Measurements from ENCODE around the gene ARFGAP2. TPM values are rescaled to one million over a fixed set of nuclear protein-coding genes. Genes with fewer than 3 reads are reported as not detected.

The ARFGAP2 gene
- total and polyA plus RNA-seq, 2 donors: 60.6 to 64.8 TPM

GRCh38 chr11:47156951-47157350, 19.7 kb downstream of the ARFGAP2 start:
- peaks cover 0 to 4% of the 10 kb centered on the region in 2 donors for H3K9me3 ChIP-seq (ENCODE audit: control insufficient read depth in 2 of 2, insufficient read depth in 1 of 2, low read length in 1 of 2)
- H3K4me3 ChIP-seq (ENCODE audit: low read length in 2 of 2): no peak overlapping the region
- peaks cover 17 to 43% of the 10 kb centered on the region in 2 donors for H3K4me1 ChIP-seq (ENCODE audit: control insufficient read depth in 2 of 2, insufficient read depth in 2 of 2, low read length in 2 of 2)
- WGBS: 98% methylated on average over 20 of the region's 20 CpGs
- DNase-seq (ENCODE audit: low read depth in 6 of 9, low spot score in 9 of 9): no peak
- H3K27me3 ChIP-seq (ENCODE audit: control insufficient read depth in 2 of 2, insufficient read depth in 1 of 2, low read length in 1 of 2): no peaks in the 10 kb centered on the region
- H3K27ac ChIP-seq (ENCODE audit: low read depth in 1 of 2, low read length in 1 of 2): no peak overlapping the region
- peaks cover 17 to 20% of the 10 kb centered on the region in 2 donors for H3K36me3 ChIP-seq (ENCODE audit: control insufficient read depth in 2 of 2, insufficient read depth in 2 of 2, low read length in 1 of 2)

DNA sequence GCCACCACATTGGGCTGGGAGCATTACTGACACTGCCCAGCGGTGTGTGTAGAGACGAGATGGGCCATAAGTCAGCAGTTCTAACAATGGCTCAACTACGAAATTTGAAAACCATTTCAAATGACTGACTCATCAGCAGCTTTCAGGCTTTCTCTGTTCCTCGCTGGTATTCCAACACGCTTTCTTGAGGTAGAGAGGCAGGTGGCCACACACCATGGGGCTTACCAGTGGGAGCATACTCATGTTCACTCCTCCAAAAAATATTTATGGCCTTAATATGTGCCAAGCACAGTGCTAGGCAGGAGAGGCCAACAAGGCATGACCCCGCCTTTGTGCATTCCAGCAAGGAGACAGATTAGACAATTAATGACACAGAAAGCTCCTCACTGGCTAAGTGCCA, 20.3 kb downstream of the ARFGAP2 start:
- Histone ChIP-seq H3K4me1 (ENCODE audit: control insufficient read depth in 2 of 2, insufficient read depth in 2 of 2, low read length in 2 of 2) (peaks cover 17 to 43% of the 10 kb centered on the region in 2 donors), H3K27ac (ENCODE audit: low read depth in 1 of 2, low read length in 1 of 2) (no peak overlapping the region), H3K36me3 (ENCODE audit: control insufficient read depth in 2 of 2, insufficient read depth in 2 of 2, low read length in 1 of 2) (peaks cover 14 to 20% of the 10 kb centered on the region in 2 donors), H3K27me3 (ENCODE audit: control insufficient read depth in 2 of 2, insufficient read depth in 1 of 2, low read length in 1 of 2) (no peaks in the 10 kb centered on the region), H3K9me3 (ENCODE audit: control insufficient read depth in 2 of 2, insufficient read depth in 1 of 2, low read length in 1 of 2) (peaks cover 0 to 3% of the 10 kb centered on the region in 2 donors), H3K4me3 (ENCODE audit: low read length in 2 of 2) (no peak overlapping the region)
- WGBS: 97% methylated on average over 6 of the region's 6 CpGs
- DNase-seq (ENCODE audit: low read depth in 6 of 9, low spot score in 9 of 9): no peak

- Histone ChIP-seq H3K9me3 (ENCODE audit: control insufficient read depth in 2 of 2, insufficient read depth in 1 of 2, low read length in 1 of 2) (no peaks in the 10 kb centered on the region), H3K4me3 (ENCODE audit: low read length in 2 of 2) (no peak overlapping the region), H3K4me1 (ENCODE audit: control insufficient read depth in 2 of 2, insufficient read depth in 2 of 2, low read length in 2 of 2) (peaks cover 17 to 43% of the 10 kb centered on the region in 2 donors), H3K36me3 (ENCODE audit: control insufficient read depth in 2 of 2, insufficient read depth in 2 of 2, low read length in 1 of 2) (peaks cover 14 to 20% of the 10 kb centered on the region in 2 donors), H3K27me3 (ENCODE audit: control insufficient read depth in 2 of 2, insufficient read depth in 1 of 2, low read length in 1 of 2) (no peaks in the 10 kb centered on the region), H3K27ac (ENCODE audit: low read depth in 1 of 2, low read length in 1 of 2) (peak overlapping the region in 1 of 2 donors; percentile 20)
- 96% methylated on average over 4 of the region's 4 CpGs for WGBS
- DNase-seq (ENCODE audit: low read depth in 6 of 9, low spot score in 9 of 9): no peak
Observed at GRCh38 chr11:47155879-47156278, 20.8 kb downstream of the ARFGAP2 start.

- 38% methylated on average over 18 of the region's 18 CpGs for WGBS
- peak in 6 of 9 donors; percentile 20 to 74 (median 40) for DNase-seq (ENCODE audit: low read depth in 6 of 9, low spot score in 9 of 9)
- Histone ChIP-seq H3K4me3 (ENCODE audit: low read length in 2 of 2) (no peak overlapping the region), H3K36me3 (ENCODE audit: control insufficient read depth in 2 of 2, insufficient read depth in 2 of 2, low read length in 1 of 2) (peaks cover 9 to 20% of the 10 kb centered on the region in 2 donors), H3K4me1 (ENCODE audit: control insufficient read depth in 2 of 2, insufficient read depth in 2 of 2, low read length in 2 of 2) (peaks cover 17 to 43% of the 10 kb centered on the region in 2 donors), H3K27ac (ENCODE audit: low read depth in 1 of 2, low read length in 1 of 2) (peak overlapping the region; percentile 28 to 46), H3K9me3 (ENCODE audit: control insufficient read depth in 2 of 2, insufficient read depth in 1 of 2, low read length in 1 of 2) (no peaks in the 10 kb centered on the region), H3K27me3 (ENCODE audit: control insufficient read depth in 2 of 2, insufficient read depth in 1 of 2, low read length in 1 of 2) (no peaks in the 10 kb centered on the region)
Observed at GRCh38 chr11:47154616-47155570, 21.8 kb downstream of the ARFGAP2 start.

DNA sequence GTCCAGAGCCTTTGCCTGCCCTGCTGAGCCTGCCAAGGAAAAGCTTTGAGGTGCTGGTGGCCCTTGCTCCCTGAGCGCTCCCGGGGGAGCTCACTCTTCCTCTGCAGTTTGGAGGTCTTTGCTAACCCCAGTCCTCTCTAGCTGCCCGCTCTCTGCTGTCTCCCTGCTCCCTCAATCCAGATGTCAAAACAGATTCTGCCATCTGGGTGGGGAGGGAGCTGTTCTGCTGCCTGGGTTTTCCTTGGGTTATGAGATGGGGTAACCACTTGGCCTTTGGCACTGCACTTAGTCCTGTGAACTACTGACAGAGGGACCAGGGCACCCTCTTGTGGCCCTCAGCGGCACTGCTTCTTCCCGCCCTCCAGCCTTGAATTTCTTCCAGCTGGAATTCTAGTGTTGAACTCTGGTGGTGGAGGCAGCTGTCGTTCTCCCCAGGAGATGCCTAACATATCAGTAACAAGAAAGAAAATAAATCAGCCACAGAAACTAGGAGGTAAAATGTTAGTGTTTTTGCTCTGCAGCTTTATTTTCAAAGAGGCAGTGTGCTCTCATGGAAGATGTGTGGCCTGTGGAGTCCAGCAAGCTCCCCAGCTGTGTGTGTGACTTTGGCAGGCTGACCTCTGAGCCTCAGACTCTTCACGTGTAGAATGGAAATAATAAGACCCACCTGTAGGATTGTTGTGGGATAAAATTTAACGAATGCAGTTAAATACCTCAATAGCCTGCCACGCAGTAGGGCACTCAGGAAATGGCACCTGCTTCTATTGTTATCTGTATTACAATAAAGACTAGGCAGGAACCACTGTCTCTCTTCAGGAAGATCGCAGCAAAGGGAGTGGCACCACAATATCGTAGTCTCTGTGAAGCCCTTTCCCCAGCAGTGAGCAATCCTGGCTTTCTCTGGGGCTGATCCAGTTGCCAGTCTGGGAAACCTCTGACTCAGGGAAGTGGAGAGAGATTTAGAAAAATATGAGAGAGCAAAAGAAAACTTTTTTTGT, 23.4 kb downstream of the ARFGAP2 start:
- Histone ChIP-seq H3K27me3 (ENCODE audit: control insufficient read depth in 2 of 2, insufficient read depth in 1 of 2, low read length in 1 of 2) (no peaks in the 10 kb centered on the region), H3K9me3 (ENCODE audit: control insufficient read depth in 2 of 2, insufficient read depth in 1 of 2, low read length in 1 of 2) (no peaks in the 10 kb centered on the region), H3K27ac (ENCODE audit: low read depth in 1 of 2, low read length in 1 of 2) (peak overlapping the region; percentile 59 to 68), H3K4me3 (ENCODE audit: low read length in 2 of 2) (no peak overlapping the region), H3K36me3 (ENCODE audit: control insufficient read depth in 2 of 2, insufficient read depth in 2 of 2, low read length in 1 of 2) (peaks cover 6 to 18% of the 10 kb centered on the region in 2 donors), H3K4me1 (ENCODE audit: control insufficient read depth in 2 of 2, insufficient read depth in 2 of 2, low read length in 2 of 2) (peaks cover 17 to 51% of the 10 kb centered on the region in 2 donors)
- 35% methylated on average over 11 of the region's 11 CpGs for WGBS
- DNase-seq (ENCODE audit: low read depth in 6 of 9, low spot score in 9 of 9): peak in 5 of 9 donors; percentile 34 to 70 (median 44)

- Histone ChIP-seq H3K4me3 (ENCODE audit: low read length in 2 of 2) (no peak overlapping the region), H3K27ac (ENCODE audit: low read depth in 1 of 2, low read length in 1 of 2) (peak overlapping the region in 1 of 2 donors; percentile 17), H3K4me1 (ENCODE audit: control insufficient read depth in 2 of 2, insufficient read depth in 2 of 2, low read length in 2 of 2) (peaks cover 17 to 51% of the 10 kb centered on the region in 2 donors), H3K9me3 (ENCODE audit: control insufficient read depth in 2 of 2, insufficient read depth in 1 of 2, low read length in 1 of 2) (no peaks in the 10 kb centered on the region), H3K27me3 (ENCODE audit: control insufficient read depth in 2 of 2, insufficient read depth in 1 of 2, low read length in 1 of 2) (no peaks in the 10 kb centered on the region), H3K36me3 (ENCODE audit: control insufficient read depth in 2 of 2, insufficient read depth in 2 of 2, low read length in 1 of 2) (peaks cover 6 to 20% of the 10 kb centered on the region in 2 donors)
- no peak for DNase-seq (ENCODE audit: low read depth in 6 of 9, low spot score in 9 of 9)
- 91% methylated on average over 16 of the region's 16 CpGs for WGBS
Observed at GRCh38 chr11:47152126-47152952, 24.3 kb downstream of the ARFGAP2 start.

DNA sequence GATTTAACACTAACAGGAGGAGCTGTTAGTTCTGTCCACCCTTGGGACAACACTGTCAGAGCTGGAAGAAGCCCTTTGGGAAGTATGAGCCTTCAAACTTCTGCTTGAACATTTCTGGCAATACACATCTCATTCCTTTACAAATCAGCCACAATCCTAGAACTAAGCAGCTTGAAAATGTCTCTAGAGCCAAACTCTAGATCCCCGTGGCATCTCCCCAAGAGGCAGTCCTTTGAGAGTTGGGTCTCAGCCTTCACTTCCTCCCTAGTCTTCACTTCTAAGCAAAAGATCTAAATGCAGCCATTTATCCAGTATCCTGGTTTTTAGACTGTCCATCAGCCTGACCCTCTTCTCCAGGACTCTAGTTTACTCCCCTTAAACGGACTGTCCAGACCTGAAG, 26.9 kb downstream of the ARFGAP2 start:
- H3K27ac ChIP-seq (ENCODE audit: low read depth in 1 of 2, low read length in 1 of 2): no peak overlapping the region
- WGBS: 90% methylated on average over 2 of the region's 2 CpGs

GRCh38 chr11:47148903-47149531, 27.7 kb downstream of the ARFGAP2 start:
- H3K4me1 ChIP-seq (ENCODE audit: control insufficient read depth in 2 of 2, insufficient read depth in 2 of 2, low read length in 2 of 2): peaks cover under 1 to 27% of the 10 kb centered on the region in 2 donors
- WGBS: 78% methylated on average over 10 of the region's 10 CpGs
- H3K27me3 ChIP-seq (ENCODE audit: control insufficient read depth in 2 of 2, insufficient read depth in 1 of 2, low read length in 1 of 2): no peaks in the 10 kb centered on the region
- peaks cover 0 to 6% of the 10 kb centered on the region in 2 donors for H3K36me3 ChIP-seq (ENCODE audit: control insufficient read depth in 2 of 2, insufficient read depth in 2 of 2, low read length in 1 of 2)
- H3K9me3 ChIP-seq (ENCODE audit: control insufficient read depth in 2 of 2, insufficient read depth in 1 of 2, low read length in 1 of 2): no peaks in the 10 kb centered on the region
- H3K4me3 ChIP-seq (ENCODE audit: low read length in 2 of 2): no peak overlapping the region
- no peak for DNase-seq (ENCODE audit: low read depth in 6 of 9, low spot score in 9 of 9)
- H3K27ac ChIP-seq (ENCODE audit: low read depth in 1 of 2, low read length in 1 of 2): no peak overlapping the region

More for the DNA sequence above, 26.9 kb downstream of the ARFGAP2 start:
- Histone ChIP-seq H3K4me3 (ENCODE audit: low read length in 2 of 2) (no peak overlapping the region), H3K4me1 (ENCODE audit: control insufficient read depth in 2 of 2, insufficient read depth in 2 of 2, low read length in 2 of 2) (peaks cover 6 to 34% of the 10 kb centered on the region in 2 donors), H3K36me3 (ENCODE audit: control insufficient read depth in 2 of 2, insufficient read depth in 2 of 2, low read length in 1 of 2) (peaks cover 0 to 6% of the 10 kb centered on the region in 2 donors), H3K27me3 (ENCODE audit: control insufficient read depth in 2 of 2, insufficient read depth in 1 of 2, low read length in 1 of 2) (no peaks in the 10 kb centered on the region), H3K9me3 (ENCODE audit: control insufficient read depth in 2 of 2, insufficient read depth in 1 of 2, low read length in 1 of 2) (no peaks in the 10 kb centered on the region)
- no peak for DNase-seq (ENCODE audit: low read depth in 6 of 9, low spot score in 9 of 9)

Data from thymus (tissue), 11 donors.